ENCODE results near the gene NUP62.
A peak's percentile ranks its signal among the peaks of the same experiment; 100 is the strongest.

Gene NUP62

GRCh38 chr19:49910179-49910578 is 19.1 kb downstream of the NUP62 start:
- no peak for DNase-seq (ENCODE audit: low read depth)
- no peak overlapping the region for H3K4me3 ChIP-seq (ENCODE audit: low read depth, low read length)

DNA sequence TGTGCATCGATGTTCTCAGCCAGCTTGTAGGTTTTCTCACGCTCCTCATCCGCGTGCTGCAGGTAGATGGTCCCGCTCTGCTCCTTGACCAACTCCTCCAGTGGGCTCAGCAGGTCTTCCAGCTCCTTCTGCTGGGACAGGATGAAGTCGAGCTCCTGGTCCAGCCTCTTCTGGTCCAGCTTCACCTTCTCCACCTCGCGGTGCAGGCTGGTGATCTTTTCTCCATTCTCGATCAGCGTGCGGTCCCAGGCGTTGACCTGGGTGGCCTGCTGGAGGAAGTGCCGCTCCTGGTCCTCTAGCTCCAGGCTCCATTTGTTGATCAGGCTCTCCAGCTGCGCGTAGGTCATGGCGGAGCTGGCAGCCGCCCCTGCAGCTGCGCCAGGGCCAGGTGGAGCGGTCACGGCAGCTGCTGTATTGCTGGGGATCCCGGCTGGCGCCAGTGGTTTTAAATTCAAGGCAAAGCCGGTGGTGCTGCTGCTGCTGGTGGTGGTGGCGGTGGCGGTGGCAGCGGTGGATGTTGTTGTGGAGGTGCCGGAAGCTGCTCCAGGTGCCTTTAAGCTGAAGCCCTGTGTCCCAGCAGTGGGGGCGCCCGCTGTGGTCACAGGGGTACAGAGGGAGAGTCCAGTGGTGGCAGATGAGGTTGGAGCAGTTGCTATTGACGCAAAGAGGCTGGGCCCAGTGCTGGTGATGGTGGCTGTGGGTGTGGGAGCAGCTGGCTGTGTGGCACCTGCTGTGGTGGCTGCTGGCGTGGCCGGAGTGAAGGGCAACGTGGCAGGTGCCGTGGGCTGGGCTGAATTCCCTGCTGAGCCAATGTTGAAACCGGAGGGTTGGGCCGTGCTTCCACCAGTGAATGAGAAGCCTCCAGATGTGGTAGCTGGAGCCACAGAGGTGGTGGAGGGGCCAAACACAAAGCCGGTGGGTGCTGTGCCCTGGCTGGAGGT is 20.6 kb downstream of the NUP62 start:
- H3K4me3 ChIP-seq (ENCODE audit: low read depth, low read length), result no peak overlapping the region
- no peak for DNase-seq (ENCODE audit: low read depth)

DNA sequence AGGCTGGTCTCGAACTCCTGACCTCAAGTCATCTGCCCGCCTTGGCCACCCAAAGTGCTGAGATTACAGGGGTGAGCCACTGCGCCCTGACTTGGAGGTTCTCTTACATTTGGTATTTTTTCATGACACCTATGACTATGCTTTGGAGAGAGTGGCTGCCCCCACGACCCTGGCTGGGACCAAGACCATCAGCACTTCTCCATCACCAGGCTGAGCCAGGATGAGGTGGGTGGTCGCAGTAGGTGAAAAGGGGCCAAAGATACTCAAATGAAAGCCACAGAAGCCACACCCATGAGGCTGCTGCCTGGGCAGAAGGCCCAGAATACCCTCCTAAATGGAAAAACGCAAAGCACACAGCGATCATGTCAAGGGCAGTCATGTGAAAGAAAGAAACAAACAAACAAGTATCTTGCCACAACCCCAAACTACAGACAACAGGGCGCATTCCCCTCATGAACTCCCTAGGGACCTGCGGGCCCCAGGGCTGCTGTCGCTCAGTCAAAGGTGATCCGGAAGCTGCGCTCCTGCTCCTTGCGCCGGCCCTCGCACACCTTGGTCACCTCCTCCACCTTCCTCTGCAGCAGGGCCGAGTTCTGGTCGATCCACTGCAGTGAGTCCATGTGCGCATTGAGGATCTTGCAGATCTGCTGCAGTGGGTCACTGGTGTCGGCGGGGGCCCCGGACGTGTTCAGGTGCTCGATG is 21.4 kb downstream of the NUP62 start:
- no peak for DNase-seq (ENCODE audit: low read depth)

GRCh38 chr19:49906879-49907564 is 22.3 kb downstream of the NUP62 start:
- no peak for DNase-seq (ENCODE audit: low read depth)
- H3K4me3 ChIP-seq (ENCODE audit: low read depth, low read length), result no peak overlapping the region

More for the DNA sequence above, 21.4 kb downstream of the NUP62 start:
- no peak overlapping the region for H3K4me3 ChIP-seq (ENCODE audit: low read depth, low read length)

GRCh38 chr19:49904136-49904535 is 25.2 kb downstream of the NUP62 start:
- DNase-seq (ENCODE audit: low read depth), result no peak
- H3K4me3 ChIP-seq (ENCODE audit: low read depth, low read length), result no peak overlapping the region

- no peak for DNase-seq (ENCODE audit: low read depth)
- no peak within 1 kb of the TSS for H3K4me3 ChIP-seq (ENCODE audit: low read depth, low read length)
Observed at GRCh38 chr19:49896863-49897621, 32.3 kb downstream of the NUP62 start, which contains the start of gene IL4I1. Gene IL4I1 (minus strand): TSS chr19:49896887. CDS start chr19:49896160, 727 bp downstream.

- DNase-seq (ENCODE audit: low read depth), result no peak
- H3K4me3 ChIP-seq (ENCODE audit: low read depth, low read length), result no peak overlapping the region
Observed at GRCh38 chr19:49895566-49896297, 33.6 kb downstream of the NUP62 start.

DNA sequence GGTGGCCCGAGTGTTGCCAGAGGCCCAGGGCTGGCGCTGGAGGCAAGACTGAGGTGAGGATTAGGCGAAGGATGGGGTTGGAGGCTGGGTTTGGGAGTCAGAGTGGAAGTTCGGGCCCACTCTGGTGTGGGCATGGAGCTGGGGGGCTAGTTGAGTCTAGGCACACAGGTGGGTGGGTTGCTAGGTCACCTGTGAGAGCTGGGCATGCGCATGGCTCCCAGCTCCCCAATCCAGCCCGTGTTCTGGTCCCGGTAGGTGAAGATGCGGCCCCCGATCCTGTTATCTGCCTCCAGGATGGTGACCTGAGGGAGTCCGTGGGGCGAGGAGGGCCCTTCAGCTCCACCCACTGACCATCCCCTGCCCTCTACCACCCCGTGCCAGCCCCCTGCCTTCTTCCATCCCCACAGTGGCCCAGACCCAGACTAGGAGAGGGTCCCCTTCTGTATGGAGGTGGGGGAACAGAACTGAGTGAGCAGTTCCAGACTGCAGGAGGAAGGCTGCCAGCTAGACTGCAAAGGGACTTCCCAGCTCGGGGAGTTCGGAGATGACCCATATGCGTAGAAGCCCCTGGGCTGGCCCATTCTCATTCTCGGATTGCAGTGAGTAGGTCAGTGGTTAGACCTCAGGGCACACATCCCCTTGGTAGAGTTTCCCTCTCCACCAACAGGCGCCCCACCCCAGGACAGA is 34.3 kb downstream of the NUP62 start:
- no peak for DNase-seq (ENCODE audit: low read depth)

DNA sequence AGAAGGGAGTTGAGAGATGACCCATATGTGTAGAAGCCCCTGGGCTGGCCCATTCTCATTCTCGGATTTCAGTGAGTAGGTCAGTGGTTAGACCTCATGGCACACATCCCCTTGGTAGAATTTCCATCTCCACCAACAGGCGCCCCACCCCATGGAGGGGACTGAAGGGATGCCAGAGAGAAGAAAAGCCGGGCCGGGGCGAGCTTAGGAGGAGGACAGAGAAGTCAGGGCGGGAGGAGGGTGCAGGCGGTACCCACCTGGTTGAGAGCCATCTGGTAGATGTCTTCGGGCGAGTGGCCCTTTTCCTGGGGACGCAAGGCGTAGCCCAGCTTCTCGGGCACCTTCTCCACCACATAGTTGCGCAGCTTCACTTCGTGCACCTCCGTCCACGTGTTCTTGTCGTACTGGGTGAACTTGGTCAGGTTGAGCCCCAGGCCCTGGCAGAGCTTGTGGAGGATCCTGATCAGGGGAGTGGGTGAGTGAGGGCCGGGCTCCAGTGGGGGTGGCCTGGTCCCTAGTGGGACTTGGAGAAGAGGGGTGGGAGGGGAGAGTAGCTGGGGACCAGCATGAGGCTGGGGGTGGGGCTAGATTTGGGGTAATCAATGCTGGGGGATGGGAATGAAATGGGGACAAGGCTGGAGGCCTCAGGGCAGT is 35.2 kb downstream of the NUP62 start:
- no peak for DNase-seq (ENCODE audit: low read depth)
- no peak overlapping the region for H3K4me3 ChIP-seq (ENCODE audit: low read depth, low read length)

More for the DNA sequence above, 34.3 kb downstream of the NUP62 start:
- no peak overlapping the region for H3K4me3 ChIP-seq (ENCODE audit: low read depth, low read length)

DNA sequence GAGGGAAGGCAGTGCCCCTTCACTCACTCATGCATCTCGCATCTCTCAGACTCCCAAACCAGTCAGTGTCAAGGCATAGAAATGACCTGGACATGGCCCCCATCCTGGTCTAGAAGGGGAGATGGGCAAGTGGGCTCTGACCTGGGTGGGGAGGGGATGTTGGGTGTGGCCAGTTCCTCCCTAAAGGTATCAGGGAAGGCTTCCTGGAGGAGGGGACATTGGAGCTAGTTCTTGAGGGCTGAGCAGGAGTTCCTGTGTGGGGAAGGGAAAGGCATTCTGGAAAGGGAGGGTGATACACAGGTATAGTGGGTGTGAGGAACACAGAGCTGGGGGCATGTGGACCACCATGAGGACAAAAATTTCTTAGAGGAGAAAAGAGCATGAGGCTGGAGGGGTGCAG is 36.6 kb downstream of the NUP62 start:
- no peak overlapping the region for H3K4me3 ChIP-seq (ENCODE audit: low read depth, low read length)
- DNase-seq (ENCODE audit: low read depth), result no peak

- no peak overlapping the region for H3K4me3 ChIP-seq (ENCODE audit: low read depth, low read length)
- no peak for DNase-seq (ENCODE audit: low read depth)
Observed at GRCh38 chr19:49891393-49891792, 37.9 kb downstream of the NUP62 start.

- peak overlapping the region; percentile 29 for H3K4me3 ChIP-seq (ENCODE audit: low read depth, low read length)
- no peak for DNase-seq (ENCODE audit: low read depth)
Observed at GRCh38 chr19:49890349-49891311, 38.7 kb downstream of the NUP62 start.

DNA sequence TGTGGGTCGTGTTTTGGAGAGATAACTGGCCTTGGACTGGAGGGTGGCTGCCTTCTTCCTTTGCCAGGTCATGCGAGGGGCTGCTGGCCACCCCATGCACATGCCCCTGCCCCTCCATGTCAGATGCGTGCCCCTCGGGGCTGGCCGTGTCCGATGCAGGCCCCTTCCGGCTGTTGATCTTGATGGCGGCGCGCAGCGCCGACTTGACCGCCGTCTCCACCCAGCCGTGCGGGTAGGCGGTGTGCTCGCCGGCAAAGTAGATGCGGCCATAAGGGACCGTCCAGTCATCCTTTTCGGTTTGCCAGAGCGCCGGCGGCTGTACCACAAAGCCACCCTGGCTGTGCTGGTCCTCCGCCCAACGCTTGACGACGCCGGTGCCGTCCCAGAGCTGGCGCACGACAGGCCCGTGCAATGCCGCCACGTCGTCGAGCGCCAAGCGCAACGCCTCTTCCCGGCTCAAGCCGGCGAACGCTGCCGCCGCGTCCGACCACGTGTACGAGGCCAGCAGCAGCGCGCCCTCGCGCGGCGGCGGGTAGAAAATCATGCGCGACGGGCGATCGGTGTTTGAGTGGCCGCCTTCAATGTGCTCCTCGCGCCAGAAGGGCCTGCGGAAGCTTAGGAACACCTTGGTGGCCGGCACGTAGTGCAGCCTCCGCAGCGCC is 39.5 kb downstream of the NUP62 start:
- peak overlapping the region; percentile 29 for H3K4me3 ChIP-seq (ENCODE audit: low read depth, low read length)
- DNase-seq (ENCODE audit: low read depth), result peak; percentile 24

DNA sequence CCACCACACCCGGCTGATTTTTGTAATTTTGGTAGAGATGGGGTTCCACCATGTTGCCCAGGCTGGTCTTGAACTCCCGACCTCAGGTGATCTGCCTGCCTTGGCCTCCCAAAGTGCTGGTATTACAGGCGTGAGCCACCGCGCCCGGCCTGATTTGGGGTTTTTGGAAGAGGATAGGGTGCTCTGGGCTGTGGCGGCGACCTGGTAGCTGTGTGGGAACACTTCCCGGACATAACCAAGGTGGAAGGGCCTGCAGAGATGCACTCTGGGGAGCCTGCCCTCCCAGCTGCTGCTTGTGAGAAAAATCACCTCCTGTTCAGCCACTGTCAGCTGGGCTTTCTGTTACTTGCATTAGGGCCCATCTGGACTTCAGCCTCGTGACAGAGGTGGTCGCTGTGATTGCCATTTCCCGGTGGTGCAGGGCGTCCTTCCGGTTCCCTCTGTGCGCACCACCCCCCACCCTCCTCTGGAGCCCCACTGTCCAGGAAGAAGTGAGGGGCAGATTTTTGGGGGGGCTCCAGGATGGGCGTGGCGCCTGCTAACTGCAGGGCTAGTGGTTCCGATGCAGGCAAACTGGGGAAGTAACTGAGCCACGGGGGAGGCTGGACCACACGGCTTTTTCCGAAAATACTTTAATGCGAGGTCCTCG is 40.1 kb downstream of the NUP62 start:
- DNase-seq (ENCODE audit: low read depth), result no peak
- no peak overlapping the region for H3K4me3 ChIP-seq (ENCODE audit: low read depth, low read length)

DNA sequence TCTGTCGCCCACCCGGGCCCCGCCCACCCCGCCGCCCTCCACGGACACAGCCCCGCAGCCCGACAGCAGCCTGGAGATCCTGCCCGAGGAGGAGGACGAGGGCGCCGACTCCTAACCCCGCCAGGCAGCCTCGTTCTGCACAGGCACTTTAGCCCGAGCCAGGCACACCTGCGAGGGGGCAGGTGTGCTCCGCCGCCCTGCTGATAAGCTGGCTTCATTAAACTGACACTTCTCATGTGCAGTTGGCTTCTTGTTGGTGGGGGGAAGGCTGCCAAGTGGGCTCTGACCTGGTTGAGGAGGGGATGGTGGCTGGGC is 40.8 kb downstream of the NUP62 start:
- H3K4me3 ChIP-seq (ENCODE audit: low read depth, low read length), result no peak overlapping the region
- DNase-seq (ENCODE audit: low read depth), result no peak

All from skeletal muscle cell (primary cell).